Activated CD8-positive, alpha-beta T cell treated with anti-CD3 and anti-CD28 coated beads, Interleukin-2, amount 10 ng/mL, durations not matched to agents 7 days and 5 days (primary cell): Measurements from ENCODE around the gene HDGF. TPM values are rescaled to one million over a fixed set of nuclear protein-coding genes. Genes with fewer than 3 reads are reported as not detected.
A peak's percentile ranks its signal among the peaks of the same experiment; 100 is the strongest.
"Not testable (repeated sequence)": the region's sequence is repeated elsewhere in the genome, so short reads cannot be mapped to it uniquely, and the experiment has no call there.

ENCODE experiments used
- ATAC-seq: fragments of 150-1000 bp; cut with Tn5 transposase; one replicate; pipeline ENCODE4 v1.10.0; 2021; ENCODE audit warnings: moderate library complexity
- CTCF ChIA-PET: fragments of 350-600 bp; sonication (Branson Sonifier 250); formaldehyde crosslinking; loops from one replicate; lab custom pipeline; 2021; ENCODE audit warnings: antibody characterized with exemption; lab: Charles Lee
- POLR2A ChIA-PET: fragments of 350-600 bp; sonication (Branson Sonifier 250); formaldehyde crosslinking; loops from one replicate; lab custom pipeline; 2021; ENCODE audit warnings: antibody characterized with exemption; lab: Charles Lee
- DNase-seq: peaks from one replicate; pipeline ENCODE4 v3.0.0-alpha.2; 2020
- H3K27ac Mint-ChIP-seq: one replicate; pipeline ENCODE4 v1.8.0; 2021; ENCODE audit warnings: mild to moderate bottlenecking, mixed read lengths
- H3K27me3 Mint-ChIP-seq: one replicate; pipeline ENCODE4 v1.8.0; 2021; ENCODE audit warnings: low read depth, mixed read lengths
- H3K36me3 Mint-ChIP-seq: one replicate; pipeline ENCODE4 v1.8.0; 2021; ENCODE audit warnings: low read depth, mixed read lengths
- H3K4me1 Mint-ChIP-seq: one replicate; pipeline ENCODE4 v1.8.0; 2021; ENCODE audit warnings: low read depth, mixed read lengths
- H3K4me3 Mint-ChIP-seq: one replicate; pipeline ENCODE4 v1.8.0; 2021; ENCODE audit warnings: mild to moderate bottlenecking, mixed read lengths
- H3K9me3 Mint-ChIP-seq: one replicate; pipeline ENCODE4 v1.8.0; 2022; ENCODE audit warnings: mixed read lengths; ENCODE audit not compliant: insufficient read depth
- total RNA-seq, 2 experiments: library from RNA; stranded (reverse); gene quantifications; one replicate each; pipeline ENCODE4 v1.2.3, GENCODE V29; 2021

HDGF gene
- total RNA-seq, 2 experiments from 2014 or later: 261 to 264 TPM

- H3K4me1 Mint-ChIP-seq: peaks cover 42% of the 10 kb centered on the region
- POLR2A ChIA-PET: interaction anchor here (0.9 to 4.1 kb wide), 6 partner anchors 10 to 93 kb away, joined by 4 to 35 read pairs (median 8); partner anchors contain the start of genes HDGF, ISG20L2, METTL25B and MRPL24
- no peak within 1 kb of the TSS for H3K27ac Mint-ChIP-seq
- ATAC-seq: peak; percentile 96
- CTCF ChIA-PET: interaction anchor here (0.7 to 18.8 kb wide), 8 partner anchors 11 to 322 kb away, joined by 3 to 206 read pairs (median 4); partner anchors contain the start of genes HDGF, ISG20L2, METTL25B and MRPL24
- H3K9me3 Mint-ChIP-seq: no peaks in the 10 kb centered on the region
- H3K27me3 Mint-ChIP-seq: no peaks in the 10 kb centered on the region
- peaks cover 33% of the 10 kb centered on the region for H3K36me3 Mint-ChIP-seq
- H3K4me3 Mint-ChIP-seq: no peak within 1 kb of the TSS
- peak; percentile 99 for DNase-seq
Observed at GRCh38 chr1:156767101-156767878, 15.8 kb upstream of the HDGF start, which contains the start of gene PRCC. TSS of gene PRCC (plus strand) at chr1:156767535. CDS start at chr1:156767772, 237 bp downstream.

DNA sequence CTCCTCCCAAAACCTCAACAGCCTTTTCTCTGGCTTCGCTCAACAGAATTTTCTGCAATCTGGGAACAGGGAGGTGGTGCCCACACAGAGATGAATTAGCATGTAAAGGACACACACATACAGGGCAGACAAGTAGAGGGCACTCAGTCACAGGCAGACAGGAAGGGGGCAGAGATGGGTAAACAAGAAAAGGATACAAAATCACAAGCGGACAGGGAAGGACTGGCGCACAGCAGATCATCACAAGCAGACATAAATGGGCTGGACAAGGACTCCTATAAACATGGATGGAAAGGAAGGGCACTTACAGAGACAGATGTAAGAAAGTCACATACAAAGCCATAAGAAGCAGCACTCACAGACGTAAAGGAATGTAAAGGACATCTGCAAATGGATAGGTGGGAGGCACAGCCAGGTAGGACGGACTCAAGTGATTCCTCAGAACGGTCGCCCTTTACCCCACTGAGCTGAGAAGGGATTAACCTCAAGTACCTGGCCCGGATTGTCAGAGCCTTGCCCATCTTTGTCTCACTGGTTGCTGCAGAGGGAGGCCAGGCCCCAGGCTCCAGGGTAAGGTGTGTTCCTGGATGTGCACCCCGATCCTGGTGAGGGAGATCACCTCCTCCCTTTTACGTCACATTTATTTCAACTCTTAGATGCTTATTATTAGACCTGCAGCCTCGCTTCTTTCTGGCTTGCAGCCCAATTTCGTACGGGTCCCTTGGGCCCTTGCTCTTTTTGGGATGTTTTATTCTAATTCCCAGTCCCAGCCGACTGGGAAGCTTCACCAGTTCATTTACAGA, 15.0 kb upstream of the HDGF start:
- Mint-ChIP-seq H3K27me3 (no peaks in the 10 kb centered on the region), H3K36me3 (peaks cover 29% of the 10 kb centered on the region), H3K27ac (no peak overlapping the region), H3K9me3 (no peaks in the 10 kb centered on the region), H3K4me1 (peaks cover 39% of the 10 kb centered on the region), H3K4me3 (no peak overlapping the region)
- ChIA-PET CTCF (interaction anchor here (0.7 to 18.8 kb wide), 11 partner anchors 10 to 321 kb away, joined by 3 to 206 read pairs (median 4); partner anchors contain the start of genes HDGF, ISG20L2 and METTL25B), POLR2A (interaction anchor here (0.9 to 4.1 kb wide), 7 partner anchors 10 to 94 kb away, joined by 3 to 35 read pairs (median 5); partner anchors contain the start of genes HDGF, ISG20L2, METTL25B and MRPL24)
- ATAC-seq: peak; percentile 16
- no peak for DNase-seq

GRCh38 chr1:156765666-156766065, 14.2 kb upstream of the HDGF start:
- H3K36me3 Mint-ChIP-seq: peaks cover 22% of the 10 kb centered on the region
- ATAC-seq (no peak), DNase-seq (no peak)
- no peak overlapping the region for H3K27ac Mint-ChIP-seq
- peaks cover 31% of the 10 kb centered on the region for H3K4me1 Mint-ChIP-seq
- H3K4me3 Mint-ChIP-seq: no peak overlapping the region
- POLR2A ChIA-PET: interaction anchor here (1.3 to 4.1 kb wide), 3 partner anchors 18 to 38 kb away, joined by 3 to 35 read pairs (median 5); partner anchors contain the start of genes ISG20L2 and METTL25B
- CTCF ChIA-PET: interaction anchor here (0.8 to 18.8 kb wide), 6 partner anchors 11 to 94 kb away, joined by 3 to 206 read pairs (median 4); partner anchors contain the start of genes HDGF, ISG20L2 and METTL25B
- H3K9me3 Mint-ChIP-seq: no peaks in the 10 kb centered on the region
- no peaks in the 10 kb centered on the region for H3K27me3 Mint-ChIP-seq

DNA sequence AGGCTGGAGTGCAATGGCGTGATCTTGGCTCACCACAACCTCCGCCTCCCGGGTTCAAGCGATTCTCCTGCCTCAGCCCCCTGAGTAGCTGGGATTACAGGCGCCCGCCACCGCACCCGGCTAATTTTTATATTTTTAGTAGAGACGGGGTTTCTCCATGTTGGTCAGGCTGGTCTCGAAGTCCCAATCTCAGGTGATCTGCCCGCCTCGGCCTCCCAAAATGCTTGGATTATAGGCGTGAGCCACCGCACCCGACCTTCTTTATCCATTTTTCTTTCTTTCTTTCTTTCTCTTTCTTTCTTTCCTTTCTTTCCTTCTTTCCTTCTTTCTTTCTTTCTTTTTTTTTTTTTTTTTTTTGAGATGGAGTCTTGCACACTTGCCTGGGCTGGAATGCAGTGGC, 13.7 kb upstream of the HDGF start:
- Mint-ChIP-seq H3K36me3 (peaks cover 18% of the 10 kb centered on the region), H3K4me1 (peaks cover 26% of the 10 kb centered on the region)
- H3K27me3 Mint-ChIP-seq, H3K9me3 Mint-ChIP-seq, DNase-seq, ATAC-seq, H3K4me3 Mint-ChIP-seq, POLR2A ChIA-PET, H3K27ac Mint-ChIP-seq: not testable (repeated sequence)
- CTCF ChIA-PET: interaction anchor here (1.4 to 18.8 kb wide), 2 partner anchors 38 to 95 kb away, joined by 4 to 206 read pairs; partner anchors contain the start of genes ISG20L2 and METTL25B

DNA sequence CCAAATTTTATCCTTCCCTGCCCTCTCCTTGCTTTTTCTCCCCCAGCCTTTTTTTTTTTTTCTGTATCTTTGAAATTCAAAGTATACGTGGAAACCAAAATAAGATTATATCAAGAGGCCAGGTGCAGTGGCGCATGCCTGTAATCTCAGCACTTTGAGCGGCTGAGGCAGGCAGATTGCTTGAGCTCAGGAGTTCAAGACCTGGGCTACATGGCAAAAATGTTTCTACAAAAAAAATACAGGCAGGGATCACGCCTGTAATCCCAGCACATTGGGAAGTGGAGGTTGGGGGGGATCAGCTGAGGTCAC, 9.3 kb upstream of the HDGF start:
- H3K27me3 Mint-ChIP-seq: no peaks in the 10 kb centered on the region
- H3K4me3 Mint-ChIP-seq: no peak overlapping the region
- peaks cover 7% of the 10 kb centered on the region for H3K4me1 Mint-ChIP-seq
- DNase-seq (no peak), ATAC-seq (no peak)
- no peaks in the 10 kb centered on the region for H3K9me3 Mint-ChIP-seq
- POLR2A ChIA-PET: interaction anchor here (1.1 to 1.4 kb wide), 2 partner anchors 9 to 35 kb away, joined by 4 read pairs; partner anchors contain the start of gene HDGF
- H3K36me3 Mint-ChIP-seq: no peaks in the 10 kb centered on the region
- no peak overlapping the region for H3K27ac Mint-ChIP-seq
- CTCF ChIA-PET: interaction anchor here (1.0 to 1.1 kb wide), 2 partner anchors 35 to 99 kb away, joined by 4 to 8 read pairs; no protein-coding TSS in a partner anchor

DNA sequence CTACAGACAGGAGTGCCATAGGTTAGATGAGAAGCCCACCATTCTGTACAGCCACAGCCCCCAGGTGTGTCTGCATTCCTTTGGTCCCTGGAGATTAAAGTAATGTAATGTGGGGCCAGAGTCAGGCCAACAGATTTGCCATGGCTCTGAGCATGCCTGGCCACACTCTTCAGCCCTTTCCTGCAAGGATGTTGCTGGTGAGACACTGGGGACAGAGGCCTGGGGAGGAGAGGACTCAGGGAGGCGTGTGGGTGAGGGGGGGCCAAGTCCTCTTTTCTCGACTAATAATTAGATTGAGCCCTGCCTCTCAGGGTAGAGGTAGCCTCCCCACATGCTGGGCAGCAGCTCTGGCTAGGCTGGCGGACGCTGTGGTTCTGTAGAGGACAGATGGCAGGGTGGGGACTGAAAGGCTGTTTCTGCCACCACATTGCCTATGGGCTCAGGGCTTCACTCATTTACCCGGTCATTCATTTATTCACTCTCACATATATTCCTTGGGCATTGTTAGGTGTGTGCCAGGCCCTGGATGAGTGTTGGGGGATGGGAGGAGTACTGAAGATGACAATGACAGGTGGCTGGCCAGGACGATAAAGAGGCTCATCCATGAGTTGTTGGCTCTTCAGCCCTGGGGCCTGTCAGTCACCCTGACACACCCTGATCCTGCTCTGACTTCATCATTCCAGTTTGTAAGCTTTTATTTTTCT, 8.8 kb upstream of the HDGF start:
- CTCF ChIA-PET: interaction anchor here (1.0 to 1.1 kb wide), 2 partner anchors 34 to 99 kb away, joined by 4 to 8 read pairs; no protein-coding TSS in a partner anchor
- no peak for DNase-seq
- Mint-ChIP-seq H3K27ac (no peak overlapping the region), H3K36me3 (no peaks in the 10 kb centered on the region), H3K9me3 (no peaks in the 10 kb centered on the region), H3K4me3 (no peak overlapping the region), H3K27me3 (no peaks in the 10 kb centered on the region), H3K4me1 (peaks cover 4% of the 10 kb centered on the region)
- no peak for ATAC-seq
- POLR2A ChIA-PET: interaction anchor here (1.1 to 1.4 kb wide), 2 partner anchors 8 to 34 kb away, joined by 4 read pairs; partner anchors contain the start of gene HDGF

DNA sequence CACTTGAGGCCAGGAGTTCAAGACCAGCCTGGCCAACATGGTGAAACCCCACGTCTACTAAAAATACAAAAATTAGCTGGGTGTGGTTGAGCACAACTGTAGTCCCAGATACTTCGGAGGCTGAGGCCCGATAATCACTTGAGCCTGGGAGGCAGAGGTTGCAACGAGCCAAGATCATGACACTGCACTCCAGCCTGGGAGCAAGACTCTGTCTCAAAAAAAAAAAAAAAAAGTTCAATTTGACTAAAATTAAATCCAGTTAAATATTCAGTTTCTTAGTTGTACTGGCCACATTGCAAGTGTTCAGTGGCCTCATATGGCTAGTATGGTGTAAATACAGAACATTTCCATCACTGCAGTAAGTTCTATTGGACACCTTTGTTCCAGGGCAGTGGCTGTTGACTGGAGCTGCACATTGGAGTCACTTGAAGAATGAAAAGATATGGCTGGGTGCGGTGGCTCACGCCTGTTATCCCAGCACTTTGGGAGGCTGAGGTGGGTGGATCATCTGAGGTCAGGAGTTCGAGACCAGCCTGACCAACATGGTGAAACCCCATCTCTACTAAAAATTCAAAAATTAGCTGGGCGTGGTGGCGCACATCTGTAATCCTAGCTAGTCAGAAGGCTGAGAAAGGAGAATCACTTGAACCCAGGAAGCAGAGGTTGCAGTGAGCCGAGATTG, 6.2 kb upstream of the HDGF start:
- H3K4me3 Mint-ChIP-seq, POLR2A ChIA-PET, H3K9me3 Mint-ChIP-seq, ATAC-seq, H3K36me3 Mint-ChIP-seq, H3K27ac Mint-ChIP-seq, H3K27me3 Mint-ChIP-seq, DNase-seq: not testable (repeated sequence)
- CTCF ChIA-PET: interaction anchor here (1.3 to 3.9 kb wide), 2 partner anchors 32 to 73 kb away, joined by 3 to 35 read pairs; no protein-coding TSS in a partner anchor
- peaks cover 13% of the 10 kb centered on the region for H3K4me1 Mint-ChIP-seq

DNA sequence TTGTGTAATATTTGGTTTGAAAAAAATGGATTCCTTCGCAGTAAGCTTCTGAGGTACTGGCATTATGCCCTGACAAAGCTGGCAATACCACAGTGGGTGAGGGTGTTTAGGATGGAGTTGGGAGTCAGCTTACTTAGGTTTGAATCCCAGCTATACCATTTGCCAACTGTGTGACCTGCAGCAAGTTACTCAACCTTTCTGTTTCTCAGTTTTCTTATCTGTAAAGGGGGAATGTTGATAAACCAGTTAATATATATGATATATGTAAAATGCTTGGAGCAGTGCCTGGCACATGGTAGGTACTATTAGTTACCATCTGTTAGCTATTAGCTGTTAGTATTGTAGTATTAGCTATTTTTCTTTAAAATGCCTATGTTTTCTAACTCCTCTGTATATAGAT, 4.9 kb upstream of the HDGF start:
- H3K9me3 Mint-ChIP-seq: no peaks in the 10 kb centered on the region
- DNase-seq (no peak), ATAC-seq (no peak)
- H3K4me3 Mint-ChIP-seq: no peak overlapping the region
- peaks cover 4% of the 10 kb centered on the region for H3K36me3 Mint-ChIP-seq
- ChIA-PET CTCF (interaction anchor here (0.7 to 3.9 kb wide), 4 partner anchors 10 to 104 kb away, joined by 3 to 35 read pairs (median 4); partner anchors contain the start of gene NTRK1), POLR2A (interaction anchor here (0.6 to 0.9 kb wide), 4 partner anchors 11 to 101 kb away, joined by 3 to 4 read pairs (median 4); partner anchors contain the start of genes ISG20L2, METTL25B and PRCC)
- H3K27me3 Mint-ChIP-seq: no peaks in the 10 kb centered on the region
- H3K27ac Mint-ChIP-seq: no peak overlapping the region
- peaks cover 16% of the 10 kb centered on the region for H3K4me1 Mint-ChIP-seq

GRCh38 chr1:156755527-156755950, 4.1 kb upstream of the HDGF start:
- ChIA-PET POLR2A (interaction anchor here (0.9 kb wide), 1 partner anchor 27 kb away, joined by 4 read pairs; the partner anchor contains the start of genes ISG20L2 and METTL25B), CTCF (interaction anchor here (1.0 to 3.9 kb wide), 2 partner anchors 30 to 41 kb away, joined by 3 to 35 read pairs; no protein-coding TSS in a partner anchor)
- no peak overlapping the region for H3K27ac Mint-ChIP-seq
- no peaks in the 10 kb centered on the region for H3K27me3 Mint-ChIP-seq
- no peaks in the 10 kb centered on the region for H3K9me3 Mint-ChIP-seq
- no peak overlapping the region for H3K4me3 Mint-ChIP-seq
- DNase-seq: no peak
- H3K36me3 Mint-ChIP-seq: peaks cover 5% of the 10 kb centered on the region
- no peak for ATAC-seq
- H3K4me1 Mint-ChIP-seq: peaks cover 16% of the 10 kb centered on the region

- no peaks in the 10 kb centered on the region for H3K27me3 Mint-ChIP-seq
- ATAC-seq (no peak), DNase-seq (no peak)
- POLR2A ChIA-PET: no interaction called here
- CTCF ChIA-PET: interaction anchor here (3.9 kb wide), 1 partner anchor 28 kb away, joined by 35 read pairs; no protein-coding TSS in a partner anchor
- no peaks in the 10 kb centered on the region for H3K9me3 Mint-ChIP-seq
- no peak overlapping the region for H3K27ac Mint-ChIP-seq
- H3K4me1 Mint-ChIP-seq: peaks cover 20% of the 10 kb centered on the region
- H3K36me3 Mint-ChIP-seq: peaks cover 17% of the 10 kb centered on the region
- H3K4me3 Mint-ChIP-seq: no peak overlapping the region
Observed at GRCh38 chr1:156754219-156754618, 2.7 kb upstream of the HDGF start.
